Femur (tissue), 1 donor: ENCODE data around the gene ANKH.

Experiments used
- DNase-seq: peaks from one replicate; pipeline ENCODE4 v3.0.0-alpha.2; 2017

The ANKH gene

GRCh38 chr5:14678773-14679334 lies 192.7 kb downstream of the ANKH start:
- no peak for DNase-seq

DNA sequence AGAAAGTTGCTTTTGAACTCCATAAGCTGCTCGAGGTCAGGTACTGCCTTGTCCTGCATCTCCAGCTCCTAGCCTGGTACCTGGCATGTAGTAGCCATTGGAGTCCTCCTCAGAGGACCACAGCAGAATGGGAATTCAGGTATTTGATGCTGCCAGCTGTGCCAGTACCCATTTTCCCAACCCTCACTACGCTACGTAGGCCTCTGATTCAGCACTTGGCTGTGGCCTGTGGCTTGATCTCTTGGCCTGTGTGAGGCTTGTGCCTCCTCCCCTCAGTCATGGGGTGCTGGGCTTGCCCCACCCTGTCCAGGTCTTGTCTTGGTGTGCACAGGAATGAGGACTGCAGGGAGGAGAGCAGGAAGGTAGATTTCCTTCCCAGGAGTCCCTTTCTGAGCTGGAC lies 195.3 kb downstream of the ANKH start:
- DNase-seq = no peak

DNA sequence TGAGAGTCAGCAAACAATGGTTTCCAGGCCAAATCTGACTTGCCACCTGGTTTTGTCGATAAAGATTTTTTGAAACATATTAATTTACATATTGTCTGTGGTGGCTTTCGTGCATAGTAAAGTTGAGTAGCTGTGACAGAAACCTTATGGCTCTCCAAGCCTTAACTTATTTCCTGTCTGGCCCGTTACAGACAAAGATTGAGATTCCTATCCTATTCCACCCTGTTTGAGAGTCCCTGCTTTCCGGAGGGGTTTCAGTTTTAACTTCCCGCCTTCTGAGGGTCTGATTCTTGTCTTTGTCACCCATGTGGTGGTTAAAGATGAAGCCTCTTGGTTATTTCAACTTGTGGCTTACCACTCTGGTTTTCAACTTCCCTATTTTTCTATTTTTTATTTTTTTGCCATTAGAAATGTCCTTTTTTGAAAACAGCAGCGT lies 195.7 kb downstream of the ANKH start:
- DNase-seq = no peak

DNA sequence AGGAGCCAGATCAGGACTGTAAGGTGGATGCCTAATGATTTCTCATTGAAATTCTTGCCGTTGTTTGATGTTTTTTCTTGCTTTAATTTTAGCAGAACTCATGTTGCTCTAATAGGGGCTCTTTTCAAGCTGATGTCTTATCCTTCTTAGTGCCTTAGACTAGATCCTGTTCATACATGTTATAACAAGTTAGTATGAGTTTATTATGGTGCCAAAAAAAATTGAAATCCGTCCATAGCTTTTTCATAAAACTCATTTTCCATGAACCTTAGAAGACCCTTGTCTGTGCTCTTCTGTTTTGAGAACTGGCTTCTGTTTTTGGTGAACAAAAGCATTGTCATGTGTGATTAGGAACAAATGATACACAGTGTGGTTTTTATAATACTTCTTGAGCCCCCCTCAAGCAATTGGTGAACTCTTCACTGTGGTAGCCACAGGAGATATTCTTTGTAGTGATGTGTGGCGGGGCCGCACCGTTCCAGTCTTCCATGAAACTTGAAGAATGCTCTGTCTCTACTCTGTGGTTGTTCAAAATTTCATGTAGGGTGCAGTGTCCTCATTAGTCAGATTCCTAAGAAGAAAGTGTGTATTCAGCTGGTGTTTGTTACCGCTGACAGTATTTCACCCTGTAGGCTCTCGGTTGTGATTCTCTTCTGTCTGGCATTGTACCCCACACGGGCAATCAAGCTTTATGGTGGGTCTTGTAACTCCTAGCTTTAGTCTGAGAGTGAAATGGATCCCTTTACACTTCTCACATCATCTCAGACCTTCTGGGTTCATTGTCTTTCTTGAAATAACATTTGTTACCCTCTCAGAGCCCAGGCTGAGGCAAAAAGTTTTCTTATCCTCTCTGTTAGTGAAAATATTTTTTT lies 196.4 kb downstream of the ANKH start:
- no peak for DNase-seq

GRCh38 chr5:14673443-14673842 lies 198.1 kb downstream of the ANKH start:
- no peak for DNase-seq

- DNase-seq = no peak
Observed at GRCh38 chr5:14672484-14673394, 198.8 kb downstream of the ANKH start.

GRCh38 chr5:14672082-14672481 lies 199.5 kb downstream of the ANKH start:
- no peak for DNase-seq

- DNase-seq = no peak
Observed at GRCh38 chr5:14671414-14671813, 200.2 kb downstream of the ANKH start.

GRCh38 chr5:14669975-14670374 lies 201.6 kb downstream of the ANKH start:
- DNase-seq = no peak

DNA sequence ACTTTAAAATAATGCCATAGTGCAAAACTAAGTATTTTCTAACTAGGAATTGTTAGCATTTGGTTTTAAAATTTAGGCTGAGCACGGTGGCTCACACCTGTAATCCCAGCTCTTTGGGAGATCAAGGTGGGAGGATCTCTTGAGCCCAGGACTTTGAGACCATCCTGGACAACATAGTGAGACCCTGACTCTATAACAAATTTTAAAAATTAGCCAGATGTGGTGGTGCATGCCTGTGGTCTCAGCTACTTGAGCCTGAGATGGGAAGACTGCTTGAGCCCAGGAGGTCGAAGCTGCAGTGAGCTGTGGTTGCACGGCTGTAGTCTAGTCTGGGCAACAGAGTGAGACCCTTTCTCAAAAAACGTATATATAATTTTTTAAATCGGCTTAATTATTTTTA lies 202.2 kb downstream of the ANKH start:
- no peak for DNase-seq

- DNase-seq = no peak
Observed at GRCh38 chr5:14668181-14668591, 203.4 kb downstream of the ANKH start.

DNA sequence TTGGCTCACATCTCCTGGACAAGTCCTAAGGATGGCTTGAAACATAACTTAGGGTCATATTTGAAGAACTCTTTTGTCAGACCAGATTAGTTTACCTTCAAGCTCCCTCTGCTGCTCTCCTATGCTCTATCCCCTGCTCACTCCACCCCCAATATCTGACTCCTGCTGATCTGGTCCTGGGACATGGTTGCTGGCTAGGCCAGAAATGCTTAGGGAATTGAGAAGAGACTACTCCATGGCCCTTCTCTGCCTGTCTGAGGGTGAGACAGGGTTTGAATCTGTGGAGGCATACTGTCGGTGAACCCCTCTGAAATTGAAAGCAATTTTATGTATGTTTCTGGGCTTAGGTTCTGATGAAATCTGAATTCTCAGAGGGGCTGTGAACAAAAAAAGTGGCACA lies 203.8 kb downstream of the ANKH start:
- DNase-seq = no peak

DNA sequence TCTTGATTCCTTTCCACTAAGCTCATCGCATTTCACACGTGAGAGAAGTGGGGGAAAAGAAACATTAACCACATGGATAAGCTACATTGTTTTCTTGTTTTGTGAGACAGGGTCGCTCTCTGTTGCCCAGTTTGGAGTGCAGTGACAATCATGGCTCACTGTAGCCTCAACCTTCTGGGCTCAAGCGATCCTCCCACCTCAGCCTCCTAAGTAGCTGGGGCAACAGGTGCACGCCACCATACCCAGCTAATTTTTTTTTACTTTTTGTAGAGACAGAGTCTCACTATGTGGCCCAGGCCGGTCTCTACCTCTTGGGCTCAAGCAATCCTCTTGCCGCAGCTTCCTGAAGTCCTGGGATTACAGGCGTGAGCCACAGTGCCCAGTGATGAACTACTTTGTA lies 204.3 kb downstream of the ANKH start:
- DNase-seq = no peak

GRCh38 chr5:14666357-14666756 lies 205.2 kb downstream of the ANKH start:
- DNase-seq = no peak

DNA sequence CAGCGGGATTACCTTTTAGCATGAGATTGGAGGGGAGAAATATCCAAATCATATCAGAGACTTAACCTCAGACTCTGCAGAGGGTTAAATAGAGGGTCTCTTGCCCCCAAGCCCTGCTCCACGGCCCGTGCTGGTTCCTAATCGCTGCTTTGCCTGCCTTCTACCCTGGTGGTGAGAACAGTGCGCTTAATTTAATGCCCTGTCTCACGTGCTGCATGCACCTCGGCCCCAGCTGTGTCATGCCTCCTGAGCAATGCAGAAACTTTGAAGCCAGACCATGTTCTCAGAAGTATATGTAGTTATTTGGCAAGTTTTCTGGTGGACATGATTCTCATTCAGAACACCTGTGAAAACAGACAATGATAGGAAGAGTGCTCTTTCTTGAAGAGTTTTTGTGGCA lies 205.6 kb downstream of the ANKH start:
- DNase-seq = no peak

DNA sequence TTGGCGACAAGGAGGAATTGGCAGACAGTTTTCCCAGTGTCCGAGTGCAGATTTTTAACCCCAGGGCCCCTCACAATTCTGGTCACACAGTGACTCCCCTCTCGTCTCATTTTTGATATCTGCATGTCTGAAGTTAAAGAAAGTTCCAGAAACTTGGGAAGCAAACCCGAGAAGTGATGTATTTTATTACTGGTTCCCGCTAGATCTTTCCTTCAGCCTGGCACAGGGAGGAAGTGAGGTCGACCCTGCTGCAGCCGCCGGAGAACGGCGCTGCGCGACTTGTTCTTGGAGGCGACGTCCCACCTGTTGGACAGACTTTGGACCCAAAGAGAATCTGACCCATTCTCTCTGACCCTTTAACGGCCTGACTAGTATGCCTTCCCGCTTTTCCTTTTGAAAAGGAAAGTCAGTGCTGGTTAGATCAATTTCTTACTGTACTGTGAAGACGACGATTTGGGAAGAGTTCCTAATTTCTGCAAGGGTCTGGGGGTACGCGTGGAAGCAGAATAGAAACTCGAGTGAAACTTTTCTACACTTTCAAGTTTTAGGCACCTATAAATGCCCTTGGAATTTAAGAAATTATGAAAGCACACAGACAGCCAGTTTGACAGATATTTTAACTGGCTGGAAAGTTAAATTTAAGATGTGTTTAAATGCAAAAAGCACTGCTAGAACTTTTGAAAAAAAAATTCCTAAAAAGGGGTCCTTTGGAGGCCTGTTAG lies 206.3 kb downstream of the ANKH start:
- DNase-seq = peak; percentile 50

DNA sequence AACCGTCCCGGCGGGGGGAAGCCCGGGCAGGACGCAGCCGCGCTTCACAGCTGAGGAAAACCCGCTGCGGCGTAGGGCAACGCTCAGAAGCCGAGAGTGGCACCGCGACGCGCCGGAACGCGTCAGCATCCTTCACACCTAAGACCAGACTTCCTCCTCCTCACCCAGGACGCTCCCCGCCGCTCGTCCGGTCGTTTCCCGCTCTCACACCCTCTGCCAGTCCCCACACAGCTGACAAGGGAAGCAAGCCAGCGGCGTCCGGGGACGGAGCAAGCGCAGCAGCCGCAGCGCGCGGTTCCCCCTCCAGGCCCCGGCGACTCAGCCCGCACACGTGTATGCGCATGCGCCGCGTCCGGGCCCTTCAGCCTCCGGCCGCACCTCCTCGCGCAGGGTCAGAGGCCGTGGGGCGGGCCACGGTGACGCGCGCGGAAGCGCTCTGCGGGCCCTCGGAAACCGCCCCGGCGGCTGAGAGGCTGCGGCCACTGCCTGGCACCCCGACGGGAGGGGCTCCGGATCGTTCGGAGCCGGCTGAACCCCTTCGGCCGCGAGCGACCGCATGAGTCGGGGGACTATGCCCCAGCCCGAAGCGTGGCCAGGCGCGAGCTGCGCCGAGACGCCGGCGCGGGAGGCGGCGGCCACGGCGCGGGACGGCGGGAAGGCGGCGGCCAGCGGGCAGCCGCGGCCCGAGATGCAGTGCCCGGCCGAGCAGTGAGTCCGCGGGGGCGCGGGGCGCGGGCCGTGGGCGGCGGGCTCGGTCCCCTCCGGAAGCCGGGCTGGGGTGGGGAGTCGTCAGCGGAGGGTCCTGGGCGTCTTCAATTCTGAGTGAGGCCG lies 207.1 kb downstream of the ANKH start, which contains the start of gene OTULIN:
Gene OTULIN (plus strand): TSS at position 449 of the 831 bp plus-strand sequence. CDS start 108 bp downstream, at position 557.
- peak; percentile 95 for DNase-seq

- DNase-seq = peak; percentile 42
Observed at GRCh38 chr5:14663734-14664269, 207.8 kb downstream of the ANKH start.

DNA sequence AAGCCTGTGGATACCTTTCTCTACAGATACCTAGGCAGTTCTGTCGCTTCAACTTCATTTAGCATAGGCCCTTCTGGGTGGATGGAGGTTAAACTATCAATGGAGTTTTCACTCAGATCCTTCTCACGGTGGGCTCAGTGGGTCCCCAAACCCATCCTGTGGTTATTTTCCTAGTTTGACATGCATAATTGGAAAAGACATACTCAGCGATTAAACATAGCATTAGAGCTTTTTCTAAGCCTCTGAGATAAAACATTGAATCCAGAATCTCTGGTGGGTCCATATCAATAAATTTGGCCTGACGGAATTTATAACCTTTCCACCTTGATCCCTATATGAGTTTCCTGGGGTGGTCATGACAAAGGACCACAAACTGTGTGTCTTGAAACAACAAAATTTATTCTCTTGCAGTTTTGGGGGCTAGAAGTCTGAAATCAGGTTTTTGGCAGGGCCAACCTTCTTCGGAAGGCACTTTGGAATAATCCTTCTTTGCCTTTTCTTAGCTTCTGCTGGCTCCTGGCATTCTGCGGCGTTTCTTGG lies 208.8 kb downstream of the ANKH start:
- DNase-seq = no peak

- no peak for DNase-seq
Observed at GRCh38 chr5:14660833-14661232, 210.7 kb downstream of the ANKH start.
